Right ventricle myocardium superior (tissue), 1 donor: Measurements from ENCODE around the gene ZNF783. TPM values are rescaled to one million over a fixed set of nuclear protein-coding genes. Genes with fewer than 3 reads are reported as not detected.
"Not testable (repeated sequence)": the region's sequence is repeated elsewhere in the genome, so short reads cannot be mapped to it uniquely, and the experiment has no call there.

ENCODE experiments used
- ATAC-seq: fragments of 200-7000 bp; cut with Tn5 transposase; one replicate; pipeline ENCODE4 v1.9.1; 2020; ENCODE audit warnings: mild to moderate bottlenecking; ENCODE audit not compliant: poor library complexity
- DNase-seq: peaks from one replicate; pipeline ENCODE4 v3.0.0-alpha.2; 2020
- intact Hi-C: fragments of 100-400 bp; cut with DNase I; formaldehyde crosslinking; loops from one replicate; pipeline ENCODE4 v1.11.2; 2022
- total RNA-seq: library from RNA; stranded (reverse); fragmentation: NEBNext Ultra II Directional; extraction: Animal tissue kit (Norgen Biotek cat#: 25700); gene quantifications from one replicate; pipeline ENCODE4 v1.2.1, GENCODE V29; 2021
- donor health status: DM: no; HTN: yes; CAD: no; lungs with severe emphysema.

The ZNF783 gene
- total RNA-seq, 1 donor from 2014 or later, result 4.0 TPM

GRCh38 chr7:149319376-149319775 is 57.4 kb downstream of the ZNF783 start:
- DNase-seq, result no peak
- intact Hi-C loops, result no loop called here
- ATAC-seq, result no peak

DNA sequence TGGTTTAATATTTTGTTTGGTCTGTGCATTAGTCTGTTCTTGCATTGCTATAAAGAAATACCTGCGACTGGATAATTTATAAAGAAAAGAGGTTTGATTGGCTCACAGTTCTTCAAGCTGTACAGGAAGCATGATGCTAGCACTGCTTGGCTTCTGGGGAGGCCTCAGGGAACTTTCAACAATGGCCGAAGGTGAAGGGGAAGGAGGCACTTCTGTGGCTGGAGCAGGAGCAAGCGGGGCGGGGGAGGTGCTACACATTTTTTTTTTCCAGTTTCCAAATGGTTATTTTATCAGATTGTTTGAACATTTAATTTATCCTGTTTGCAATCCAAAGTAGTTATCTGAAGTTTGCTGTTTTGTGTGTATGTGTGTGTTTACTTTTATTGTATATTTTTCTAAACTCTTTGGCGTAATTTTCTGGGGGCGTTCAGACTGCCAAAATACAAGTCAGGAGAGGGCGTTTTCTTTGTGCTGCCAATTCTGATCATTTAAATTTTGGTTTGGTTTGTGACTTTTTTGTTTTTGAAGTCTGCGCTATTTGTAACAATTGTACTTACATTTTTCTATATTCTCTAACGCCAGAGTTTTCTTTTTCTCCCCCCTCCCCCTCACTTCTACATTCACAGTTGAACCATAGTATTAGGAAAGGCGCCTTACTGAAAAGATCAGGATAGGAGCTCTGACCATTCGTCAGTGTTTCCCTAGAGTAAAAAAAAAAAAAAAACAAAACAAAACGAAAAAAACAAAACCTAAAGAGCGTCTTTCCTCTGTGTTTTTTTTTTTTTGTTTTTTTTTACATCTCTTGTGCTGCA is 58.5 kb downstream of the ZNF783 start:
- DNase-seq (no peak), ATAC-seq (no peak)
- intact Hi-C loops, result no loop called here

DNA sequence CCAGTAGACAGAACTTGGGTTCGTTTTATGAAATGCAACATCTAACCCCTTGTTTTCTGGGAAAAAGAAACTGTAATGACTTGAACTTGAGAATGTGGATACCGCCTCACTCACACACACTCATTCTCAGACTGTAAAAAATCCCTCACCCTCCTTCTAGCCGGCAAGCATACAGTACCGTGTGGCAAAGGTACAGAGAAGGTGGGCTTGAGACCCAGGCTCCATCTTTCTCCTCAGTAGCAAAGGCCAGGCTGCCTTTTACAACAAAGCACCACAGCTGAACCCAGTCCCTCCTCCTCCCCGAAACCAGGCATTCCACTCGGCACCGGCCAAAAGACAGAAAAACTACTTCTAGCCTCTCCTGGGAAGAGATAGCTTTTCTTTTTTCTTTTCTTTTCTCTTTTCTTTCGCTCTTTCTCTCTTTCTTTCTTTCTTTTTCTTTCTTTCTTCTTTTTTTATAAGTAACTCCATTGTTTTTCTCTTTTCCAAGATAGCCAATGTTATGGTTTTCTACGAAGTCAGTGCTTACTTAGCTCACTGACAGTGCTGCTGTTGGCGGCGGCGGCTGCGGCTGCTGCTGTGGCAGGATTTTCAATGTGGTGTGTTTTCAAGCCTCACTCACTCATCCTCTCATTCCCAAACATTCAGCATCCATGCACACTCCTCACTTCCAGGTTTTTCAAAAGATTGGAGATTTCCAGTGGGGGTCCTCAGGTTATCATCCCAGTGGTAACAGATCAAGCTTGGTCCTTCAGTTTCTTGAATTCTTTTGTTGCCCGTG is 59.3 kb downstream of the ZNF783 start:
- ATAC-seq, intact Hi-C loops, DNase-seq: not testable (repeated sequence)

DNA sequence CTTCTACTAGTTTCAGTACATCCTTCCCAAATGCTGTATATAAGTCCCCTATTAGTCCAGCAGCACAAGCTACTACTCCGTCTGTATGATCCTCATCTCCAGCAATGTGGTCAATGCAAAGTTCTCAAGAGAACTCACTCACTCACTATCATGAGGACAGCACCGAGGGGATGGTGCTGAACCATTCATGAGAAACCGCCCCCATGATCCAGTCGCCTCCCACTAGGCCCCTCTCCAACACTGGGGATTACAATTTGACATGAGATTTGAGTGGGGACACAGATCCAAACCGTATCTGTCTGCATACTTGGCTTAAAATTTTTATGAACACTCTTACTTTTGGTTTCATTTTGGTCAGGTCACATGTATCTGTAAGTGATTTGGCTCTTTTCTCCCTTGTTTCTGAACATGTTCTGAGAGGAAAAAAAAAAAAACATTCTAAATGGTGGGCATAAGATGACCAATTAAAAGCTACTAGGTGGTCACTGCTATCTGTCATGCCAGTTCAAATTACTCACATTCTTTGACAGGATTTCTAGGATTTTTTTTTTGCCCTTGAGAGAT is 60.1 kb downstream of the ZNF783 start:
- intact Hi-C loops, result no loop called here
- no peak for DNase-seq

GRCh38 chr7:149322737-149323136 is 60.7 kb downstream of the ZNF783 start:
- ATAC-seq (no peak), DNase-seq (no peak)
- intact Hi-C loops, result no loop called here

More for the DNA sequence above, 60.1 kb downstream of the ZNF783 start:
- ATAC-seq, result no peak

DNA sequence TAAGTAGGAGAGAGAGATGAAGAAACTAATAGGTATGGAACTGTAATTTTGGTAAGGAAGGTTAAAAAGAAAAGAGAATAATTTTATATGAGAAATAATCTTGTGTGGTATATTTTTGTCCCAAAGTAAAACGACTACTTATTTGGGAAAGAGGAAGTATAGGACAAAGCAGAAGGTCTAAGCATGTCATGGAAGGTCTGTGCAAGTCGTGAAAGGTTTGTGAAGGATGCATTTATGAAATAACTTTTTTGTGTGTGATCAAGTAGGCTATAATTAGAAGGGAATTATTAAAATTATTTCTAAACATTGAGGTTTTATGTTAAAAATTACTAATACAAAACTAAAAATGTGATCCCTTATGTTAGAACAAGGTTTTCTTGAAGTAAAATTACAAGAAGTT is 63.3 kb downstream of the ZNF783 start:
- DNase-seq (no peak), ATAC-seq (no peak)
- intact Hi-C loops, result no loop called here

DNA sequence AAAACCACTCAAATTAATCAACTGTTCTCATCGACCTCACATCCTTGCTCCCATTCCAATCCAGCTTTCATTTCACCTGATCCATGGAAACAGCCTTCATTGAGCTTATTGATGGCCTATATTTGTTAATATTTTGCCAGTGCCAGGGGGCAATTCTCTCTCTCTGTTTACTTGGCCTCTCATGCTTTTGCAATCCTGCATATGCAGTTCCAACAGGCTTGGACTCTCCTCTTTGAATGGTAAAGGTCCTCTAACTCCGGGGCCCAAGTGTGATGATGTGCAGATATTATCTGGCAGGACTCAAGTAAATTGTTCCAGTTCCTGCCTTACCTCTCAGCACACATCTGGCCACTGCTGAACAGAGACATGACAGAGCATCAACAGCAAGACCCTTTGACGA is 67.3 kb downstream of the ZNF783 start:
- intact Hi-C loops, result no loop called here
- ATAC-seq (no peak), DNase-seq (no peak)

GRCh38 chr7:149329766-149330334 is 67.9 kb downstream of the ZNF783 start:
- no peak for ATAC-seq
- intact Hi-C loops, result no loop called here

GRCh38 chr7:149330914-149331567 is 69.0 kb downstream of the ZNF783 start:
- no peak for ATAC-seq
- no peak for DNase-seq
- intact Hi-C loops, result no loop called here

More at GRCh38 chr7:149329766-149330334, 67.9 kb downstream of the ZNF783 start:
- DNase-seq, result no peak

DNA sequence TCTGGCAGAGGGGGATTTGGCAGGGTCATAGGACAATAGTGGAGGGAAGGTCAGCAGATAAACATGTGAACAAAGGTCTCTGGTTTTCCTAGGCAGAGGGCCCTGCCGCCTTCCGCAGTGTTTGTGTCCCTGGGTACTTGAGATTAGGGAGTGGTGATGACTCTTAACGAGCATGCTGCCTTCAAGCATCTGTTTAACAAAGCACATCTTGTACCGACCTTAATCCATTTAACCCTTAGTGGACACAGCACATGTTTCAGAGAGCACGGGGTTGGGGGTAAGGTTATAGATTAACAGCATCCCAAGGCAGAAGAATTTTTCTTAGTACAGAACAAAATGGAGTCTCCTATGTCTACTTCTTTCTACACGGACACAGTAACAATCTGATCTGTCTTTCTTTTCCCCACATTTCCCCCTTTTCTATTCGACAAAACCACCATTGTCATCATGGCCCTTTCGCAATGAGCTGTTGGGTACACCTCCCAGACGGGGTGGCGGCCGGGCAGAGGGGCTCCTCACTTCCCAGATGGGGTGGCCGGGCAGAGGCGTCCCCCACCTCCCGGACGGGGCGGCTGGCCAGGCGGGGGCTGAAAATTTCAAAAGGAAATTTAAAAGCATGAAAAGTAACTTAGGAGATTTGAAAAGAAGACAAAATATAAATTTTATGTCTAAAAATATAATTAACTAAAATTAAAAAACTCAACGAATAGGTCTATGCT is 70.8 kb downstream of the ZNF783 start:
- DNase-seq, ATAC-seq, intact Hi-C loops: not testable (repeated sequence)

DNA sequence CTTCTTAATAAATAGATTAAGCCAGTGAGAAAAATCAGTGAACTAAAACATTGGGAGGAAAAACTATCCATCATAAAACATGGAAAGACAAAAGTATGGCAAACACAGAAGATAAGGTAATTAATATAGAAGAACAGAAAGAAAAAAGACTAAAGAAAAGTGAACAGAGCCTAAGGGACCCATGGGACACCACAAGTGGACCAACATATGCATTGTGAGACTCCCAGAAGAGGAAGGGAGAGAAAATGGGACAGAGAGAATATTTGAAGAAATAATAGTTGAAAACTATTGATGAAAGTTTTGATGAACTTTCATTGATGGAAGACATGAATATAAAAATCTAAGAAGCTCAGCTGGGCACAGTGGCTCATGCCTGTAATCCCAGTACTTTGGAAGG is 71.3 kb downstream of the ZNF783 start:
- intact Hi-C loops, result no loop called here
- ATAC-seq, result no peak
- no peak for DNase-seq

DNA sequence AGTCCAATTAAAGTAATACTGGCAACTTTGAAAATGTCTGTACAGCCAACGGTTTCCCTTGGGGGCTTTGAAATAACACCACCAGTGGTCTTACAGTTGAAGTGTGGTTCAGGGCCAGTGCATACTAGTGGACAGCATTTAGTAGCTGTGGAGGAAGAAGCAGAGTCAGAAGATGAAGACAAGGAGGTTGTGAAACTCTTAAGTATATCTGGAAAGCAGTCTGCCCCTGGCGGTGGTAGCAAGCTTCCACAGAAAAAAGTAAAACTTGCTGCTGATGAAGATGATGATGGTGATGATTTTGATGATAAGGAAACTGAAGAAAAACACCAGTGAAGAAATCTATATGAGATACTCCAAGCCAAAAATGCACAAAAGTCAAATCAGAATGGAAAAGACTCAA is 72.2 kb downstream of the ZNF783 start:
- DNase-seq (no peak), ATAC-seq (no peak)
- intact Hi-C loops, result no loop called here

Other genes with a start within 250 kb of the ZNF783 start
- gene PDIA4, start 233.7 kb upstream of the ZNF783 start, total RNA-seq, result 32.2 TPM
- 2.3 TPM for gene ZNF786, start 171.5 kb upstream of the ZNF783 start, total RNA-seq
- 0.38 TPM for gene ZNF425, start 135.9 kb upstream of the ZNF783 start, total RNA-seq
- gene ZNF398, start 114.7 kb upstream of the ZNF783 start, total RNA-seq, result 6.3 TPM
- 11.1 TPM for gene ZNF282, start 66.7 kb upstream of the ZNF783 start, total RNA-seq
- gene ZNF212, start 22.5 kb upstream of the ZNF783 start, total RNA-seq, result 5.5 TPM
- 6.6 TPM for gene ZNF777, start 198.9 kb downstream of the ZNF783 start, total RNA-seq
- 6.7 TPM for gene ZNF746, start 235.6 kb downstream of the ZNF783 start, total RNA-seq